T-helper 2 cell (primary cell): Measurements from ENCODE around the gene RANBP10.

Experiments
- DNase-seq, 5 experiments: peaks; one replicate each; pipeline versions ENCODE4 v3.0.0 to v3.0.0-alpha.2; 2012 to 2022

Gene RANBP10

GRCh38 chr16:67674851-67675578 lies 131.3 kb downstream of the RANBP10 start:
- DNase-seq = no peak

DNA sequence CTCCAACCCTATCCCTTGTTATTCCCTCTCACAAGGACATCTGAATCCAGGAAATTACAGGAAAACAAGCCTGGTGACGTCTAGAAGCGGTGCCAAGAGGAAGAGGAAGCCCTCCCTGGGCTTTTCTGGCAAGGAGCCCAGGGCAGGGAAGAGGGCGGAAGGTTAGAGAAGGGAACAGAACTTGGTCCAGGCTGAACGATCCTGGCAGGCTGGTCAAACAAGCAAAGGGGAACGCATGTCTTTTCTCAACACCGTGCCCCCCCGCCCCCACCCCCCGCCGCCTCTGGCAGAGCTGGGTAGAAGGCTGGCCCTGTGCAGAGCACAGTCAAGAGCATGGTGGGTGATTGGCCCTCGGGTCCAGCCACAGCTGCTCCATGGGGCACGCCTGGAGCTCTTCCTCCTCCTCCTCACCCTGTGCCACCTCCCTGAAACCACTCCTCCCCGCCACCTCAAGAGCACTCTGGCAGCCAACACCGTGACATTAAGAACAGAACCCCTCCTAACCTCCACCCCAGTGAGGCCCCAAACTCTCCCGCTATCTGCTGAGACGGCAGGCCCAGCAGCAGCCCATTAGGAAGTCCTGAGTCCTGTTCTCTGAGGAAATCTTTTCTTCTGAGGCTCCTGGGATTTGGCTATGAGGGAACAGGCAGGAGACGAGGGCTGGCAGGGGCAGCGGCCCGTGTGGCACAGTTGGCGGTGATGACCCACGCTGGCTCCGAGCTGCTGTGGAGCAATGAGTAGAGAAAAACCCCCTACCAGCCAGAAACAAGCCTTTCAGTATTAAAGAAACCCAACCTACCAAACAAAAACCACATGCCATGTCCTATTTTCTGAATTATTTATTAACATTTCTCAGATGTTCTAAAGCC lies 132.4 kb downstream of the RANBP10 start:
- no peak for DNase-seq
